Gastroesophageal sphincter (tissue), 3 donors: ENCODE measurements around the gene B4GALNT3.

Source experiments
- CTCF ChIP-seq, 4 experiments: fragments of 200-600 bp in 2 of 4; fragments of 450-650 bp in 2 of 4; sonication (generic) in 1 of 4; IDR thresholded peaks; one replicate each; pipeline ENCODE4 v1.5.1; 2017 to 2019; ENCODE audit warnings: antibody characterized with exemption in 4 of 4, mild to moderate bottlenecking in 2 of 4, moderate library complexity in 2 of 4
- EP300 ChIP-seq: sonication (generic); formaldehyde crosslinking; IDR thresholded peaks from one replicate; pipeline ENCODE4 v1.6.1; 2017; ENCODE audit warnings: antibody characterized with exemption, mild to moderate bottlenecking
- POLR2A ChIP-seq, 2 donors: fragments of 450-650 bp; IDR thresholded peaks; one replicate each; pipeline ENCODE4 v1.6.1; 2017; ENCODE audit warnings: antibody characterized with exemption in 2 of 2, mild to moderate bottlenecking in 2 of 2, moderate library complexity in 1 of 2
- POLR2AphosphoS5 ChIP-seq: sonication (generic); formaldehyde crosslinking; IDR thresholded peaks from one replicate; pipeline ENCODE4 v1.6.1; 2017; ENCODE audit warnings: antibody characterized with exemption

GRCh38 chr12:454833-455232 is 4.9 kb upstream of the B4GALNT3 start:
- no peak for TF ChIP-seq CTCF (IDR thresholded peaks at IDR 0.05)
- no peak for TF ChIP-seq POLR2A (IDR thresholded peaks at IDR 0.05)
- TF ChIP-seq POLR2AphosphoS5: no peak
- no peak for TF ChIP-seq EP300
